Right lobe of liver (tissue), 6 donors: ENCODE data around the gene LRCH1. TPM values are rescaled to one million over a fixed set of nuclear protein-coding genes. Genes with fewer than 3 reads are reported as not detected.

Experiments used
- ATAC-seq, 4 donors: fragments of 200-7000 bp; cut with Tn5 transposase; one replicate each; pipeline ENCODE4 v1.9.1; 2020; ENCODE audit warnings: mild to moderate bottlenecking in 4 of 4, moderate library complexity in 4 of 4
- DNase-seq, 3 donors: peaks; one replicate each; pipeline ENCODE4 v3.0.0-alpha.2; 2020
- H3K27ac ChIP-seq, 3 donors: fragments of 200-600 bp; one replicate each; pipeline ENCODE4 v1.8.0; 2022
- H3K27me3 ChIP-seq, 2 donors: fragments of 200-600 bp; one replicate each; pipeline ENCODE4 v1.8.0; 2022
- H3K36me3 ChIP-seq, 4 donors: fragments of 200-600 bp; sonication (generic) in 1 of 4; one replicate each; pipeline versions ENCODE4 v1.5.1 to v1.8.0; 2017 to 2022; ENCODE audit warnings: control low read depth in 1 of 4
- H3K4me1 ChIP-seq, 4 donors: fragments of 200-600 bp; sonication (generic) in 1 of 4; one replicate each; pipeline versions ENCODE4 v1.5.1 to v1.8.0; 2017 to 2022; ENCODE audit warnings: control low read depth in 1 of 4
- H3K4me3 ChIP-seq, 3 donors: fragments of 200-600 bp; one replicate each; pipeline ENCODE4 v1.8.0; 2022
- H3K9me3 ChIP-seq, 4 donors: fragments of 200-600 bp; sonication (generic) in 1 of 4; one replicate each; pipeline versions ENCODE4 v1.5.1 to v1.8.0; 2017 to 2022; ENCODE audit warnings: control low read depth in 1 of 4
- CTCF ChIP-seq, 4 donors: fragments of 200-600 bp in 3 of 4; fragments of 450-650 bp in 1 of 4; IDR thresholded peaks; one replicate each; pipeline versions ENCODE4 v1.5.1 to v1.8.0; 2016 to 2022; ENCODE audit warnings: antibody characterized with exemption in 4 of 4, mild to moderate bottlenecking in 2 of 4
- POLR2A ChIP-seq: fragments of 450-650 bp; IDR thresholded peaks from one replicate; pipeline ENCODE4 v1.6.1; 2017; ENCODE audit warnings: antibody characterized with exemption, mild to moderate bottlenecking
- WGBS: methylation state at CpG from one replicate; pipeline ENCODE4 v1.1.6; 2018; ENCODE audit warnings: low coverage, low lambda C conversion rate; ENCODE audit not compliant: insufficient coverage; ENCODE audit errors: missing lambda C conversion rate; 5-methylcytosine and 5-hydroxymethylcytosine counted together
- intact Hi-C, 2 donors: fragments of 100-400 bp; cut with DNase I; formaldehyde crosslinking; loops; one replicate each; pipeline versions ENCODE4 v1.11.2 to v1.14.1; 2022
- total RNA-seq, 6 experiments: library from RNA; depleted of rRNA in 2 of 6; stranded (reverse); fragments of >200 nt in 2 of 6; fragmentation: NEBNext Ultra II Directional in 3 of 6; extraction: Animal tissue kit (Norgen Biotek cat#: 25700) in 3 of 6; gene quantifications; one replicate each; pipeline versions ENCODE4 v1.1.0 to v1.2.4, GENCODE V29; 2016 to 2023
- donor health status: DM: no; HTN: yes; CAD: no.
- donor health status: DM: no; HTN: no; CAD: no.
- donor health status: DM: no; HTN: no; CAD: no.
- donor health status: DM: no; HTN: yes; CAD: no.
- donor health status: DM: no; HTN: yes; CAD: no.

The LRCH1 gene
- total RNA-seq, 6 experiments from 2014 or later = 5.4 to 9.6 (median 7.7) TPM

GRCh38 chr13:46685006-46685730 lies 132.2 kb downstream of the LRCH1 start:
- TF ChIP-seq CTCF (IDR thresholded peaks at IDR 0.05) (no peak), POLR2A (no peak)
- Histone ChIP-seq H3K27ac (peak overlapping the region; percentile 56 to 68 (median 67)), H3K4me3 (peak overlapping the region in 1 of 3 donors; percentile 7), H3K9me3 (no peaks in the 10 kb centered on the region), H3K36me3 (peaks cover 0 to 2% (median 0%) of the 10 kb centered on the region in 4 donors), H3K4me1 (peaks cover 0 to 62% (median 9%) of the 10 kb centered on the region in 4 donors), H3K27me3 (no peaks in the 10 kb centered on the region)
- no peak for DNase-seq
- intact Hi-C loops = no loop called here
- ATAC-seq = peak in 2 of 4 donors; percentile 5 to 12
- 40% methylated on average over 10 of the region's 10 CpGs for WGBS

GRCh38 chr13:46686171-46686570 lies 133.2 kb downstream of the LRCH1 start:
- Histone ChIP-seq H3K27ac (peak overlapping the region in 2 of 3 donors; percentile 1 to 68), H3K4me1 (peaks cover 0 to 57% (median 11%) of the 10 kb centered on the region in 4 donors), H3K4me3 (no peak overlapping the region), H3K36me3 (peaks cover 0 to 2% (median 0%) of the 10 kb centered on the region in 4 donors), H3K9me3 (no peaks in the 10 kb centered on the region), H3K27me3 (no peaks in the 10 kb centered on the region)
- intact Hi-C loops = no loop called here
- WGBS = 65% methylated on average over 3 of the region's 4 CpGs
- TF ChIP-seq CTCF (IDR thresholded peaks at IDR 0.05) = no peak
- TF ChIP-seq POLR2A = no peak
- no peak for DNase-seq
- no peak for ATAC-seq

GRCh38 chr13:46687810-46688209 lies 134.8 kb downstream of the LRCH1 start:
- ATAC-seq = peak; percentile 54 to 87 (median 79)
- DNase-seq = peak in 1 of 3 donors; percentile 39
- H3K36me3 ChIP-seq = peaks cover 0 to 2% (median 0%) of the 10 kb centered on the region in 4 donors
- no peak for TF ChIP-seq POLR2A
- no peak for TF ChIP-seq CTCF (IDR thresholded peaks at IDR 0.05)
- no peaks in the 10 kb centered on the region for H3K27me3 ChIP-seq
- 9% methylated on average over 1 of the region's 1 CpG for WGBS
- intact Hi-C loops = no loop called here
- no peak overlapping the region for H3K4me3 ChIP-seq
- H3K4me1 ChIP-seq = peaks cover 0 to 53% (median 9%) of the 10 kb centered on the region in 4 donors
- H3K27ac ChIP-seq = peak overlapping the region in 2 of 3 donors; percentile 31 to 38
- no peaks in the 10 kb centered on the region for H3K9me3 ChIP-seq

GRCh38 chr13:46688306-46688705 lies 135.3 kb downstream of the LRCH1 start:
- Histone ChIP-seq H3K36me3 (peaks cover 0 to 2% (median 0%) of the 10 kb centered on the region in 4 donors), H3K9me3 (no peaks in the 10 kb centered on the region), H3K4me3 (no peak overlapping the region), H3K27ac (peak overlapping the region in 2 of 3 donors; percentile 31 to 38), H3K4me1 (peaks cover 0 to 48% (median 9%) of the 10 kb centered on the region in 4 donors), H3K27me3 (no peaks in the 10 kb centered on the region)
- no peak for TF ChIP-seq CTCF (IDR thresholded peaks at IDR 0.05)
- TF ChIP-seq POLR2A = no peak
- ATAC-seq (no peak), DNase-seq (no peak)
- WGBS = 67% methylated on average over 1 of the region's 1 CpG
- intact Hi-C loops = no loop called here
